OCI-LY3 (cell line): ENCODE measurements around the gene HCFC1R1.

Experiments
- EZH2phosphoT487 ChIP-seq: fragments of 200-600 bp; shearing (Covaris generic); IDR thresholded peaks from 2 replicates; pipeline ENCODE4 v1.6.1; 2018; ENCODE audit warnings: antibody characterized with exemption, mixed run types, low read depth
- TF ChIP-seq, protein P1 (sequence below): fragments of 200-600, 300-600 bp; sonication (generic); IDR thresholded peaks from 2 replicates; pipeline ENCODE4 v1.5.1; 2014; ENCODE audit warnings: antibody characterized with exemption, low read length, low read depth

DNA sequence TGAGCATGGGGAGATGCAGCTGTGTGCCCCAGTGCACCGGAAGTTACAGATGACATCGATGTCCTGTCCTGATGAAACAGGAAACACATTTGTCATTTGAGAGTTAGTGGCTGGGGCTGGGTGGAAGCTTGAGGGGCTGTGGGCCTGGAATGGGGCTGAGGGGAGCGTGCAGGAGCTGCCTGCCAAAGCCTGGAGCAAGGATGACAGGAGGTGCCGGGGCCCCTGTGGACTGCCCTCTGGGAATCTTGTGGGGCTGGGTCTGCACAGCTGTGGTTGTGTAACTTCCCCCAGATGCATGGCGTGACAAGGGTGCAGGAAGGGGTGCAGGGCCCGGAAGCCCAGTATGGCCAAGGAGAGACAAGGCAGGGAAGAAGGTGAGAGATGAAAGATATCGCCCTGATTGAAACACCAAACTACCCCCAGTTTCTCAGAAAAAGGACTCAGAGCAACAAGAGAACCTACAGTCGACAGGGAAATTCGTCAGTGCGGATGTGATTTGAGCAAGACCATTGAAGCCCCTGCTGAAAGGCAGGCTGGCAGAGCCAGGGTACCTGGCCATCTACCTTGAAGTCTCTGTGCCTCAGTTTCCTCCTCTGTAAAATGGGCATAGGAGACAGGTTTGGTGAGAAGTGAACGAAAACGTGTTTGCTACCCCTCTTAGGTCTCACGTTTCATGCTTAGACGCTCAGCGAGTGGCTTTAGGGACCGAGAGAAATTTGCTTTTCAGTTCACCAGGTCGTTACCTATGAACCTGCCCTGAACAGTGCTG, 31.4 kb upstream of the HCFC1R1 start:
- TF ChIP-seq, protein P1, sequence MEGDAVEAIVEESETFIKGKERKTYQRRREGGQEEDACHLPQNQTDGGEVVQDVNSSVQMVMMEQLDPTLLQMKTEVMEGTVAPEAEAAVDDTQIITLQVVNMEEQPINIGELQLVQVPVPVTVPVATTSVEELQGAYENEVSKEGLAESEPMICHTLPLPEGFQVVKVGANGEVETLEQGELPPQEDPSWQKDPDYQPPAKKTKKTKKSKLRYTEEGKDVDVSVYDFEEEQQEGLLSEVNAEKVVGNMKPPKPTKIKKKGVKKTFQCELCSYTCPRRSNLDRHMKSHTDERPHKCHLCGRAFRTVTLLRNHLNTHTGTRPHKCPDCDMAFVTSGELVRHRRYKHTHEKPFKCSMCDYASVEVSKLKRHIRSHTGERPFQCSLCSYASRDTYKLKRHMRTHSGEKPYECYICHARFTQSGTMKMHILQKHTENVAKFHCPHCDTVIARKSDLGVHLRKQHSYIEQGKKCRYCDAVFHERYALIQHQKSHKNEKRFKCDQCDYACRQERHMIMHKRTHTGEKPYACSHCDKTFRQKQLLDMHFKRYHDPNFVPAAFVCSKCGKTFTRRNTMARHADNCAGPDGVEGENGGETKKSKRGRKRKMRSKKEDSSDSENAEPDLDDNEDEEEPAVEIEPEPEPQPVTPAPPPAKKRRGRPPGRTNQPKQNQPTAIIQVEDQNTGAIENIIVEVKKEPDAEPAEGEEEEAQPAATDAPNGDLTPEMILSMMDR = no peak
- no peak for TF ChIP-seq EZH2phosphoT487
